Measurements from ENCODE around the gene BCL2L1. TPM values are rescaled to one million over a fixed set of nuclear protein-coding genes. Genes with fewer than 3 reads are reported as not detected.

The BCL2L1 gene
- polyA plus RNA-seq, 1 of the 3 experiments (the other 2 are of a cell fraction) = 99.9 TPM

DNA sequence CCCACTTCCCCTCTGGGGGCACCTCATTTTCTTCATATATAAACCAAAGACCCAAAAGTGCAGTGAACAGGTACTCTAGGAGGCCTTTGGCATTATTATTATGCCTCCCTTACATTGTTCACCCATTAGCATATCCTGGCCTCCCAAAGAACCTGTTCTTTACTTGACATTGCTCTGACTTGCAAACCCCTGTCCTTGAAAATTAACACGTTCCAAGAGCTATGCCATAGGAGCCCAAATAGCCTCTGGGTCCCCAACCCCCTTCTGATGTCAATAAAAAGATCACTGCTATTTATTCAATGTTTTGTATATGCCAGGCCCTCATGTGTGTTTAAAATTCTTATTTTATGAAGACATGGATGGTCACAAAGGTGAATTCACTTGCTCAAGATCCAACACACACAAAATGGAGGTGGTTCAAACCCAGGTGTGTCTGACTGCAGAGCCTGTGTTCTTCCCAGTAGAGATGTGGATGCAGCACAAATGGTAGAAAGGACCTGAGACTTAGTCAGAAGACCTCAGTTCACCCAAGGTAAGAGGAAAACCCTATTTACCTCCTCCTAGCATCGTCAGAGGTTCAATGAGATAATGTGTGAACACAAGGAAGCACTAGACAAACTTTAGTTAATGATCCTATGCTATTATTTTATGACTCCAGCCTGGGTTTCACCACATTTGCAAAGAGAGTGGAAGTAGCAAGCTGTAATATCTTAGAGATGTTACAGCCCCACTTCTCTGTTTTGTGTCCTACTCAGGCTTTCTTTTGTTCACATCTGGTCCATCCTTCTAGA, 36.6 kb downstream of the BCL2L1 start:
- Histone ChIP-seq H3K79me2 (ENCODE audit: insufficient read depth) (peaks cover 98% of the 10 kb centered on the region), H3K4me3 (ENCODE audit: low read depth in 2 of 2, low read length in 1 of 2) (no peak overlapping the region), H4K20me1 (ENCODE audit: insufficient read depth) (no peaks in the 10 kb centered on the region), H3K36me3 (replicated peaks in 1 of 2; ENCODE audit: control insufficient read depth in 1 of 2, insufficient read depth in 2 of 2, low read length in 1 of 2) (peaks cover 10 to 24% of the 10 kb centered on the region in 2 experiments), H3F3A (replicated peaks; ENCODE audit: insufficient read depth) (peaks cover 13% of the 10 kb centered on the region), H3K27me3 (ENCODE audit: insufficient read depth) (no peaks in the 10 kb centered on the region), H3K4me1 (ENCODE audit: control insufficient read depth in 1 of 2, insufficient read depth in 2 of 2, low read depth in 1 of 2, low read length in 1 of 2) (peaks cover 0 to 9% of the 10 kb centered on the region in 2 experiments; a peak in 1 of 4 replicates), H3K9me3 (no peaks in the 10 kb centered on the region), H3K27ac (ENCODE audit: low read depth in 2 of 2, low read length in 1 of 2) (no peak overlapping the region), H2AFZ (ENCODE audit: low read depth) (no peak overlapping the region), H3K9me2 (no peaks in the 10 kb centered on the region), H3K4me2 (no peak overlapping the region), H3K9ac (no peak overlapping the region)
- ChIA-PET POLR2A (no interaction called here), CTCF (interaction anchor here (1.0 kb wide), 1 partner anchor 24 kb away, joined by 4 read pairs; no protein-coding TSS in a partner anchor)
- DNase-seq = no peak
- TF ChIP-seq NRF1 (IDR thresholded peaks at IDR 0.05; ENCODE audit: low read depth, low read length) (no peak), MEF2A (IDR thresholded peaks at IDR 0.05; ENCODE audit: borderline replicate concordance, low read depth) (no peak), TCF12 (IDR thresholded peaks at IDR 0.05) (no peak), FOXM1 (IDR thresholded peaks at IDR 0.05; ENCODE audit: low read depth) (no peak)
- 100% methylated on average over 2 of the region's 2 CpGs for WGBS (ENCODE audit: low lambda C conversion rate)

DNA sequence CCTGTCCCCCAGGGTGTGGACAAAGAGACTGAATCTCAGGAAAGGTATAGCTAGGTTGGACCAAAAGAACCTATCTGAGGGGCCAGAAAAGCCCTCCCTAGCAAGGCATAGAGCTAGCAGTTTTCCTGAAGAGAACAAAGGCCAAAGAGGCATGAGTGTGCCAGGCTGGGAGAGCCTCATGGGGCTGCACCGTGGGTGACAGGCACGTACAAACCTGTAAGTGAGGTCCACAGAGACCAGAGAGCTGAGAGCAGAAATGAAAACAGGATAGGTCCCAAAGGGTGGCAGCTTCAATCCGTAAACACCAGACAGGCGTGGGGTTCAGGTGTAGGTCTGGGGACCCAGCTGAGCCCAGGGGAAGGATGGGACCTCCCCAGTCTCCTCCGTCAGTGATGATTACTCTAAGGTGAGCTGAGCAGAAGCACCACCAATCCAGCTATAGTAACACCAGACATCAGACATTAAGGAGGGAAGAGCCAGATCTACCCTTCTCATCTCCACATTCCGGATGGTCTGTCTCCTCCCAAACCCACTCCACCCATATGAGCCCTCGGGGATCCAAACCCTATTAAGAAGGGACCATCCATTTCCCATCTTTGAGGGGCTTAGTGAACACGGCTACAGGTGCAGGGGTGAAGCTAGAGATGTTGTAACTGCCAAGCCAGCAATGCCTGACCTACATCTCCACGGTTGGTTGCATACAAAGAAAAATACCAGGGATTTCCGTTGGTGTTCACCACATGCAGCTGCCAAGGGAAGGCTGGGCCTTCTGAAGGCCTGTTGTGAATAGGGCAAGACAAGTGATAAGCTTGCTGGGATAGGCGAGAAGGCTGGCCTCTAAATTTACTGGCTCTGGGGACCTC, 38.3 kb downstream of the BCL2L1 start:
- no peak for DNase-seq
- no peak overlapping the region for H3K4me3 ChIP-seq (ENCODE audit: low read depth in 2 of 2, low read length in 1 of 2)
- H3K9me3 ChIP-seq = no peaks in the 10 kb centered on the region
- H4K20me1 ChIP-seq (ENCODE audit: insufficient read depth) = no peaks in the 10 kb centered on the region
- H3K9ac ChIP-seq = no peak overlapping the region
- WGBS (ENCODE audit: low lambda C conversion rate) = 95% methylated on average over 10 of the region's 11 CpGs
- no peaks in the 10 kb centered on the region for H3K9me2 ChIP-seq
- POLR2A ChIA-PET = interaction anchor here (0.7 kb wide), 1 partner anchor 143 kb away, joined by 3 read pairs; no protein-coding TSS in a partner anchor
- peaks cover 4 to 12% of the 10 kb centered on the region in 2 experiments; a peak in 2 of 4 replicates for H3K4me1 ChIP-seq (ENCODE audit: control insufficient read depth in 1 of 2, insufficient read depth in 2 of 2, low read depth in 1 of 2, low read length in 1 of 2)
- H3K27ac ChIP-seq (ENCODE audit: low read depth in 2 of 2, low read length in 1 of 2) = no peak overlapping the region; a peak in 1 of 4 replicates
- no peak overlapping the region for H2AFZ ChIP-seq (ENCODE audit: low read depth)
- H3K36me3 ChIP-seq (replicated peaks in 1 of 2; ENCODE audit: control insufficient read depth in 1 of 2, insufficient read depth in 2 of 2, low read length in 1 of 2) = peaks cover 10 to 19% of the 10 kb centered on the region in 2 experiments
- CTCF ChIA-PET = interaction anchor here (0.5 to 3.5 kb wide), 7 partner anchors 9 to 267 kb away, joined by 3 to 13 read pairs (median 4); no protein-coding TSS in a partner anchor
- no peaks in the 10 kb centered on the region for H3K27me3 ChIP-seq (ENCODE audit: insufficient read depth)
- peaks cover 14% of the 10 kb centered on the region for H3F3A ChIP-seq (replicated peaks; ENCODE audit: insufficient read depth)
- peaks cover 98% of the 10 kb centered on the region for H3K79me2 ChIP-seq (ENCODE audit: insufficient read depth)
- H3K4me2 ChIP-seq = no peak overlapping the region
- TF ChIP-seq TEAD4 (IDR thresholded peaks at IDR 0.05; ENCODE audit: borderline replicate concordance, insufficient read depth) = no peak
- TF ChIP-seq, protein P1, sequence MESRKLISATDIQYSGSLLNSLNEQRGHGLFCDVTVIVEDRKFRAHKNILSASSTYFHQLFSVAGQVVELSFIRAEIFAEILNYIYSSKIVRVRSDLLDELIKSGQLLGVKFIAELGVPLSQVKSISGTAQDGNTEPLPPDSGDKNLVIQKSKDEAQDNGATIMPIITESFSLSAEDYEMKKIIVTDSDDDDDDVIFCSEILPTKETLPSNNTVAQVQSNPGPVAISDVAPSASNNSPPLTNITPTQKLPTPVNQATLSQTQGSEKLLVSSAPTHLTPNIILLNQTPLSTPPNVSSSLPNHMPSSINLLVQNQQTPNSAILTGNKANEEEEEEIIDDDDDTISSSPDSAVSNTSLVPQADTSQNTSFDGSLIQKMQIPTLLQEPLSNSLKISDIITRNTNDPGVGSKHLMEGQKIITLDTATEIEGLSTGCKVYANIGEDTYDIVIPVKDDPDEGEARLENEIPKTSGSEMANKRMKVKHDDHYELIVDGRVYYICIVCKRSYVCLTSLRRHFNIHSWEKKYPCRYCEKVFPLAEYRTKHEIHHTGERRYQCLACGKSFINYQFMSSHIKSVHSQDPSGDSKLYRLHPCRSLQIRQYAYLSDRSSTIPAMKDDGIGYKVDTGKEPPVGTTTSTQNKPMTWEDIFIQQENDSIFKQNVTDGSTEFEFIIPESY (IDR thresholded peaks at IDR 0.05; ENCODE audit: borderline replicate concordance, low read depth) = no peak
- TF ChIP-seq POLR2AphosphoS5 (IDR thresholded peaks at IDR 0.05; ENCODE audit: low read depth, low read length) = no peak
- no peak for TF ChIP-seq SIN3A (IDR thresholded peaks at IDR 0.05; ENCODE audit: borderline replicate concordance, low read depth, low read length)
- no peak for TF ChIP-seq GATA2 (CRISPR knock-in tag; IDR thresholded peaks at IDR 0.05)
- TF ChIP-seq EP300 (IDR thresholded peaks at IDR 0.05; ENCODE audit: borderline replicate concordance in 1 of 2, low read depth in 1 of 2, low read length in 1 of 2) = no peak
- TF ChIP-seq MEF2A (IDR thresholded peaks at IDR 0.05; ENCODE audit: borderline replicate concordance, low read depth) = no peak
- TF ChIP-seq, protein P2, sequence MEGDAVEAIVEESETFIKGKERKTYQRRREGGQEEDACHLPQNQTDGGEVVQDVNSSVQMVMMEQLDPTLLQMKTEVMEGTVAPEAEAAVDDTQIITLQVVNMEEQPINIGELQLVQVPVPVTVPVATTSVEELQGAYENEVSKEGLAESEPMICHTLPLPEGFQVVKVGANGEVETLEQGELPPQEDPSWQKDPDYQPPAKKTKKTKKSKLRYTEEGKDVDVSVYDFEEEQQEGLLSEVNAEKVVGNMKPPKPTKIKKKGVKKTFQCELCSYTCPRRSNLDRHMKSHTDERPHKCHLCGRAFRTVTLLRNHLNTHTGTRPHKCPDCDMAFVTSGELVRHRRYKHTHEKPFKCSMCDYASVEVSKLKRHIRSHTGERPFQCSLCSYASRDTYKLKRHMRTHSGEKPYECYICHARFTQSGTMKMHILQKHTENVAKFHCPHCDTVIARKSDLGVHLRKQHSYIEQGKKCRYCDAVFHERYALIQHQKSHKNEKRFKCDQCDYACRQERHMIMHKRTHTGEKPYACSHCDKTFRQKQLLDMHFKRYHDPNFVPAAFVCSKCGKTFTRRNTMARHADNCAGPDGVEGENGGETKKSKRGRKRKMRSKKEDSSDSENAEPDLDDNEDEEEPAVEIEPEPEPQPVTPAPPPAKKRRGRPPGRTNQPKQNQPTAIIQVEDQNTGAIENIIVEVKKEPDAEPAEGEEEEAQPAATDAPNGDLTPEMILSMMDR (IDR thresholded peaks at IDR 0.05) = no peak
- TF ChIP-seq, protein P3, sequence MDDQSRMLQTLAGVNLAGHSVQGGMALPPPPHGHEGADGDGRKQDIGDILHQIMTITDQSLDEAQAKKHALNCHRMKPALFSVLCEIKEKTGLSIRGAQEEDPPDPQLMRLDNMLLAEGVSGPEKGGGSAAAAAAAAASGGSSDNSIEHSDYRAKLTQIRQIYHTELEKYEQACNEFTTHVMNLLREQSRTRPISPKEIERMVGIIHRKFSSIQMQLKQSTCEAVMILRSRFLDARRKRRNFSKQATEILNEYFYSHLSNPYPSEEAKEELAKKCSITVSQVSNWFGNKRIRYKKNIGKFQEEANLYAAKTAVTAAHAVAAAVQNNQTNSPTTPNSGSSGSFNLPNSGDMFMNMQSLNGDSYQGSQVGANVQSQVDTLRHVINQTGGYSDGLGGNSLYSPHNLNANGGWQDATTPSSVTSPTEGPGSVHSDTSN (IDR thresholded peaks at IDR 0.05) = no peak
- TF ChIP-seq, protein P4, sequence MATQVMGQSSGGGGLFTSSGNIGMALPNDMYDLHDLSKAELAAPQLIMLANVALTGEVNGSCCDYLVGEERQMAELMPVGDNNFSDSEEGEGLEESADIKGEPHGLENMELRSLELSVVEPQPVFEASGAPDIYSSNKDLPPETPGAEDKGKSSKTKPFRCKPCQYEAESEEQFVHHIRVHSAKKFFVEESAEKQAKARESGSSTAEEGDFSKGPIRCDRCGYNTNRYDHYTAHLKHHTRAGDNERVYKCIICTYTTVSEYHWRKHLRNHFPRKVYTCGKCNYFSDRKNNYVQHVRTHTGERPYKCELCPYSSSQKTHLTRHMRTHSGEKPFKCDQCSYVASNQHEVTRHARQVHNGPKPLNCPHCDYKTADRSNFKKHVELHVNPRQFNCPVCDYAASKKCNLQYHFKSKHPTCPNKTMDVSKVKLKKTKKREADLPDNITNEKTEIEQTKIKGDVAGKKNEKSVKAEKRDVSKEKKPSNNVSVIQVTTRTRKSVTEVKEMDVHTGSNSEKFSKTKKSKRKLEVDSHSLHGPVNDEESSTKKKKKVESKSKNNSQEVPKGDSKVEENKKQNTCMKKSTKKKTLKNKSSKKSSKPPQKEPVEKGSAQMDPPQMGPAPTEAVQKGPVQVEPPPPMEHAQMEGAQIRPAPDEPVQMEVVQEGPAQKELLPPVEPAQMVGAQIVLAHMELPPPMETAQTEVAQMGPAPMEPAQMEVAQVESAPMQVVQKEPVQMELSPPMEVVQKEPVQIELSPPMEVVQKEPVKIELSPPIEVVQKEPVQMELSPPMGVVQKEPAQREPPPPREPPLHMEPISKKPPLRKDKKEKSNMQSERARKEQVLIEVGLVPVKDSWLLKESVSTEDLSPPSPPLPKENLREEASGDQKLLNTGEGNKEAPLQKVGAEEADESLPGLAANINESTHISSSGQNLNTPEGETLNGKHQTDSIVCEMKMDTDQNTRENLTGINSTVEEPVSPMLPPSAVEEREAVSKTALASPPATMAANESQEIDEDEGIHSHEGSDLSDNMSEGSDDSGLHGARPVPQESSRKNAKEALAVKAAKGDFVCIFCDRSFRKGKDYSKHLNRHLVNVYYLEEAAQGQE (IDR thresholded peaks at IDR 0.05; ENCODE audit: low read depth, low read length) = no peak
- no peak for TF ChIP-seq RAD21 (IDR thresholded peaks at IDR 0.05; ENCODE audit: low read length)
- no peak for TF ChIP-seq RCOR1 (IDR thresholded peaks at IDR 0.05; ENCODE audit: low read length)
- TF ChIP-seq GABPA (IDR thresholded peaks at IDR 0.05; ENCODE audit: low read depth) = no peak

All from SK-N-SH (cell line).